ENCODE results near the gene GDF2. TPM values are rescaled to one million over a fixed set of nuclear protein-coding genes. Genes with fewer than 3 reads are reported as not detected.

The GDF2 gene
- total RNA-seq, 4 donors from 2014 or later = not detected

DNA sequence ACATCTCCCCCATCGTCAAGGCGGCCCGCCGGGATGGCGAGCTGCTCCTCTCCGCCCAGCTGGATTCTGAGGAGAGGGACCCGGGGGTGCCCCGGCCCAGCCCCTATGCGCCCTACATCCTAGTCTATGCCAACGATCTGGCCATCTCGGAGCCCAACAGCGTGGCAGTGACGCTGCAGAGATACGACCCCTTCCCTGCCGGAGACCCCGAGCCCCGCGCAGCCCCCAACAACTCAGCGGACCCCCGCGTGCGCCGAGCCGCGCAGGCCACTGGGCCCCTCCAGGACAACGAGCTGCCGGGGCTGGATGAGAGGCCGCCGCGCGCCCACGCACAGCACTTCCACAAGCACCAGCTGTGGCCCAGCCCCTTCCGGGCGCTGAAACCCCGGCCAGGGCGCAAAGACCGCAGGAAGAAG lies 12.2 kb upstream of the GDF2 start:
- DNase-seq = no peak

DNA sequence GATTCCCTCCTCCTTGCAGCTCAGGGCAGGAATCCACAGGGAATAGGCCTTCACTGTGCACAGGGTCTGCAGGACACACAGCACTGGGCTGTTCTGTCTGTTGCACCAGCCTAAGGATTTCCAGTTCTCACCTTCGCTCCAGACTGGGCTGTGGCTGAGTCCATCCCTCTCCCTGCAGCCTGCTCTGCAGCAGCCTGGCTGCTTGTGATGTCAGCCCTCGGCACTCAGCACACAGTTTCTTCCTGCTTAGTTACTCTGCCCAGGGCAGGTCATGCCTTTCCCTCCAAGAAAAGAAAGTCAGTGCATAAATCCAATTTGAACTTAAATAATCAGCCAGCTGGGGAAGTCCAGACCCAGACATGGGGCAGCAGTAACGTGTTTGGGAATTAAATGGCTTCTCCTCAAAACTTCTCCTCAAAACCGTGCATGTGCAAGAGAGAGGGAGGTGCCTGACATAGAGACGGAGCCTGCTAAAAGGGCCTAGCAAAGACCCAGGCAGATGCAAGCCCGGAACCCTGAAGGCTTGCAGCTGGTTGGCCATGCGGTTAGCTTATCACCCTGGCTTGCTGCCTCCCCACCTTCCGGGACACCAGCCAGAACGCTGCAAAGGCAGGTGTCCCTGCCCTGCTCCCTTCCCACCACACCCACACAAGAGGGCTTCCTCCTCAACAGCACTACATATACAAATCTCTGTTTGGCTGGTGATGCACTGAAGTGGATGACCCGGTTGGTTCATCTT lies 10.9 kb upstream of the GDF2 start:
- Histone ChIP-seq H3K36me3 (no peaks in the 10 kb centered on the region), H3K4me3 (replicated peaks in 1 of 3) (no peak overlapping the region), H3K27me3 (no peaks in the 10 kb centered on the region), H3K9me3 (no peaks in the 10 kb centered on the region), H3K27ac (no peak overlapping the region), H3K4me1 (peaks cover 0 to 36% of the 10 kb centered on the region in 2 donors)
- WGBS, 2 donors = 59 to 61% methylated on average over 7 to 9 of the region's 10 CpGs
- intact Hi-C loops (cut with DNase I) = loop anchor here (5.0 kb wide), 1 partner anchor 284 kb away; no protein-coding TSS in a partner anchor
- TF ChIP-seq POLR2A (IDR thresholded peaks at IDR 0.05) = no peak
- TF ChIP-seq, protein P1, sequence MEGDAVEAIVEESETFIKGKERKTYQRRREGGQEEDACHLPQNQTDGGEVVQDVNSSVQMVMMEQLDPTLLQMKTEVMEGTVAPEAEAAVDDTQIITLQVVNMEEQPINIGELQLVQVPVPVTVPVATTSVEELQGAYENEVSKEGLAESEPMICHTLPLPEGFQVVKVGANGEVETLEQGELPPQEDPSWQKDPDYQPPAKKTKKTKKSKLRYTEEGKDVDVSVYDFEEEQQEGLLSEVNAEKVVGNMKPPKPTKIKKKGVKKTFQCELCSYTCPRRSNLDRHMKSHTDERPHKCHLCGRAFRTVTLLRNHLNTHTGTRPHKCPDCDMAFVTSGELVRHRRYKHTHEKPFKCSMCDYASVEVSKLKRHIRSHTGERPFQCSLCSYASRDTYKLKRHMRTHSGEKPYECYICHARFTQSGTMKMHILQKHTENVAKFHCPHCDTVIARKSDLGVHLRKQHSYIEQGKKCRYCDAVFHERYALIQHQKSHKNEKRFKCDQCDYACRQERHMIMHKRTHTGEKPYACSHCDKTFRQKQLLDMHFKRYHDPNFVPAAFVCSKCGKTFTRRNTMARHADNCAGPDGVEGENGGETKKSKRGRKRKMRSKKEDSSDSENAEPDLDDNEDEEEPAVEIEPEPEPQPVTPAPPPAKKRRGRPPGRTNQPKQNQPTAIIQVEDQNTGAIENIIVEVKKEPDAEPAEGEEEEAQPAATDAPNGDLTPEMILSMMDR (IDR thresholded peaks at IDR 0.05) = no peak
- DNase-seq = peak; percentile 31 to 41

More for the DNA sequence above, 12.2 kb upstream of the GDF2 start:
- Histone ChIP-seq H3K4me1 (peaks cover 0 to 49% of the 10 kb centered on the region in 2 donors), H3K36me3 (no peaks in the 10 kb centered on the region), H3K27ac (no peak overlapping the region), H3K4me3 (replicated peaks in 1 of 3) (no peak overlapping the region), H3K27me3 (no peaks in the 10 kb centered on the region), H3K9me3 (no peaks in the 10 kb centered on the region)
- intact Hi-C loops (cut with DNase I) = loop anchor here (5.0 kb wide), 1 partner anchor 283 kb away; no protein-coding TSS in a partner anchor
- 95 to 99% methylated on average over 13 to 24 of the region's 37 CpGs for WGBS, 2 donors
- TF ChIP-seq POLR2A (IDR thresholded peaks at IDR 0.05) = no peak
- TF ChIP-seq, protein P1 (IDR thresholded peaks at IDR 0.05) = no peak

DNA sequence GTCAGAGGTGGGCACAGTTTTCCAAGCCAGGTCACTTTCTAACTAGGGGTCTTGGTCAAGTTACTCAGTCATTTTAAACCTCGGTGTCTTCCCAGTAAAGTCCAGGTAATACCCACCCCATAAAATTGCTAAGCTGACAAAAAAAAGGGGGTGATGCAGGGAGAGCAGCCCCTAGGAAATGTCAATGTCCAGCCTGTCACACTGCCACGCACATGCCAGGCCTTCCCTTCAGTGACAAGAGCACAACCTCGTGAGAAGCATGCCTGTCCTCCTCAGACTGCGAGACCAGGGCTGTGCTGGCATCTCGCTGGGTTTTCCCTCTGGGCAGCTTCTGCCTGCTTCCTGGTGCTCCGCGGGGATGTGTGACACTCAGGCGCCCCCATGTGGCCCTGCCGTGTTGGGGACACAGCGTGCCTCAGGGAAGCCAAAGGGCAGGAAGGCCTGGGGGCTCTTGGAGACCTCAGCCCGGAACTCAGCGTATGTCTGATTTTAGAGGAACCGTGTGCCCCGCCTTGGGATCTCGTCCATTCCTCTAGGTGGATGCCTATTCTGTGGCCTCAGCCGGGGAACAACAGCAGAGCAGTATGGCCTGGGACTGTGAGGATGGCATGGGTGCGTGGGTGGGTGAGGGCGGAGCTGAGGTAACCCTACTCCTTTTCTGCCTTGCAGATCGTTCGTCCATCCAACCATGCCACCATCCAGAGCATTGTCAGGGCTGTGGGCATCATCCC lies 10.2 kb upstream of the GDF2 start:
- Histone ChIP-seq H3K4me3 (replicated peaks in 1 of 3) (no peak overlapping the region), H3K9me3 (no peaks in the 10 kb centered on the region), H3K36me3 (no peaks in the 10 kb centered on the region), H3K27ac (no peak overlapping the region), H3K4me1 (peaks cover 0 to 29% of the 10 kb centered on the region in 2 donors), H3K27me3 (no peaks in the 10 kb centered on the region)
- DNase-seq = peak; percentile 88 to 89
- intact Hi-C loops (cut with DNase I) = loop anchor here (2.0 to 5.0 kb wide), 2 partner anchors 263 to 285 kb away; no protein-coding TSS in a partner anchor
- no peak for TF ChIP-seq POLR2A (IDR thresholded peaks at IDR 0.05)
- TF ChIP-seq, protein P1 (IDR thresholded peaks at IDR 0.05) = peak; percentile 61 to 91 (median 82)
- 30 to 33% methylated on average over 13 to 17 of the region's 20 CpGs for WGBS, 2 donors

DNA sequence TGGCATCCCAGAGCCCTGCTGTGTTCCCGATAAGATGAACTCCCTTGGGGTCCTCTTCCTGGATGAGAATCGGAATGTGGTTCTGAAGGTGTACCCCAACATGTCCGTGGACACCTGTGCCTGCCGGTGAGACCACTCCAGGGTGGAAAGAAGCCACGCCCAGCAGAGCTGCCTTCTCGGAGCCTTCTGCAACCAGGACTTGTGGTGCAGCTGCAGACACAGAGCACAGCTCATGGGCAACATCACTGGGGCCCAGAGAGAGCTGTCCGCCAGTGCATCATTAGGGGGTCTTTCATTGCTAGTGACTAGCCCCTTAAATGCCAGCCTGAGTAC lies 9.6 kb upstream of the GDF2 start:
- TF ChIP-seq, protein P1 (IDR thresholded peaks at IDR 0.05) = no peak
- TF ChIP-seq POLR2A (IDR thresholded peaks at IDR 0.05) = no peak
- Histone ChIP-seq H3K9me3 (no peaks in the 10 kb centered on the region), H3K4me1 (peaks cover 0 to 24% of the 10 kb centered on the region in 2 donors), H3K27ac (no peak overlapping the region), H3K36me3 (no peaks in the 10 kb centered on the region), H3K4me3 (replicated peaks in 1 of 3) (no peak overlapping the region), H3K27me3 (no peaks in the 10 kb centered on the region)
- no peak for DNase-seq
- intact Hi-C loops (cut with DNase I) = loop anchor here (2.0 to 5.0 kb wide), 2 partner anchors 264 to 285 kb away; no protein-coding TSS in a partner anchor
- 80 to 94% methylated on average over 5 to 6 of the region's 7 CpGs for WGBS, 2 donors

All from thyroid gland (tissue), 4 donors.